Trophoblast cell (in vitro differentiated cells and primary cell): ENCODE results near the gene TNNT2.

Source experiments
- DNase-seq, 2 donors: peaks; one replicate each; pipeline ENCODE4 v3.0.0-alpha.2; 2016
- H2AFZ ChIP-seq: 2 replicates; pipeline ENCODE4 v1.6.1; 2013; ENCODE audit warnings: low read length, moderate library complexity, mild to moderate bottlenecking; ENCODE audit not compliant: insufficient read depth, poor library complexity
- H2AK5ac ChIP-seq: 2 replicates; pipeline ENCODE4 v1.6.1; 2013; ENCODE audit warnings: mild to moderate bottlenecking, low read length
- H2BK120ac ChIP-seq: 2 replicates; pipeline ENCODE4 v1.6.1; 2013; ENCODE audit warnings: low read length, mild to moderate bottlenecking, moderate library complexity; ENCODE audit not compliant: insufficient read depth, poor library complexity
- H2BK12ac ChIP-seq: 2 replicates; pipeline ENCODE4 v1.6.1; 2013; ENCODE audit warnings: mild to moderate bottlenecking, low read length, moderate library complexity
- H2BK5ac ChIP-seq: 2 replicates; pipeline ENCODE4 v1.6.1; 2013; ENCODE audit warnings: low read length, low read depth, moderate library complexity, mild to moderate bottlenecking; ENCODE audit not compliant: poor library complexity
- H3K14ac ChIP-seq: 2 replicates; pipeline ENCODE4 v1.6.1; 2013; ENCODE audit warnings: mild to moderate bottlenecking, low read length
- H3K18ac ChIP-seq: 2 replicates; pipeline ENCODE4 v1.6.1; 2013; ENCODE audit warnings: mild to moderate bottlenecking, low read length
- H3K23ac ChIP-seq: 2 replicates; pipeline ENCODE4 v1.6.1; 2013; ENCODE audit warnings: low read length
- H3K27ac ChIP-seq: 2 replicates; pipeline ENCODE4 v1.5.1; 2013; ENCODE audit warnings: low read depth, mild to moderate bottlenecking, inconsistent platforms, low read length, moderate library complexity
- H3K27me3 ChIP-seq: 2 replicates; pipeline ENCODE4 v1.6.1; 2013; ENCODE audit warnings: inconsistent platforms, mild to moderate bottlenecking, low read length, moderate library complexity; ENCODE audit not compliant: insufficient read depth
- H3K36me3 ChIP-seq, 2 experiments: 1 replicate in 1 of 2; 2 replicates in 1 of 2; pipeline ENCODE4 v1.6.1; 2013; ENCODE audit warnings: low read length in 2 of 2, mild to moderate bottlenecking in 2 of 2, moderate library complexity in 1 of 2; ENCODE audit not compliant: insufficient read depth in 2 of 2, control insufficient read depth in 1 of 2
- H3K4ac ChIP-seq: 2 replicates; pipeline ENCODE4 v1.6.1; 2013; ENCODE audit warnings: low read depth, mild to moderate bottlenecking, low read length, moderate library complexity
- H3K4me1 ChIP-seq, 2 experiments: 1 replicate in 1 of 2; 2 replicates in 1 of 2; pipeline ENCODE4 v1.6.1; 2013; ENCODE audit warnings: low read length in 2 of 2, mild to moderate bottlenecking in 2 of 2, moderate library complexity in 1 of 2; ENCODE audit not compliant: insufficient read depth in 2 of 2, control insufficient read depth in 1 of 2
- H3K4me2 ChIP-seq: 2 replicates; pipeline ENCODE4 v1.6.1; 2013; ENCODE audit warnings: inconsistent platforms, mild to moderate bottlenecking, low read length, moderate library complexity
- H3K4me3 ChIP-seq: 2 replicates; pipeline ENCODE4 v1.5.1; 2013; ENCODE audit warnings: mild to moderate bottlenecking, low read depth, low read length, inconsistent platforms
- H3K79me1 ChIP-seq: one replicate; pipeline ENCODE4 v1.6.1; 2013; ENCODE audit warnings: low read length
- H3K79me2 ChIP-seq: 2 replicates; pipeline ENCODE4 v1.6.1; 2013; ENCODE audit warnings: low read length, mild to moderate bottlenecking; ENCODE audit not compliant: control insufficient read depth, insufficient read depth, poor library complexity
- H3K9ac ChIP-seq: 2 replicates; pipeline ENCODE4 v1.6.1; 2013; ENCODE audit warnings: mild to moderate bottlenecking, low read length
- H3K9me3 ChIP-seq: 2 replicates; pipeline ENCODE4 v1.6.1; 2013; ENCODE audit warnings: low read depth, mild to moderate bottlenecking, control low read depth, inconsistent platforms, low read length; ENCODE audit not compliant: insufficient read depth
- H4K12ac ChIP-seq: 2 replicates; pipeline ENCODE4 v1.6.1; 2013; ENCODE audit warnings: low read depth, mild to moderate bottlenecking, low read length, moderate library complexity
- H4K8ac ChIP-seq: 2 replicates; pipeline ENCODE4 v1.6.1; 2013; ENCODE audit warnings: low read depth, mild to moderate bottlenecking, low read length, moderate library complexity
- H4K91ac ChIP-seq: one replicate; pipeline ENCODE4 v1.6.1; 2013; ENCODE audit warnings: low read depth, mild to moderate bottlenecking, low read length, moderate library complexity
- WGBS: extraction: QIAGEN DNeasy Blood & Tissue Kit; methylation state at CpG from one replicate; pipeline ENCODE4 v1.1.7; 2013; ENCODE audit warnings: missing lambda C conversion rate; ENCODE audit not compliant: insufficient read length, insufficient coverage; ENCODE audit errors: extremely low coverage; 5-methylcytosine and 5-hydroxymethylcytosine counted together

Gene TNNT2

DNA sequence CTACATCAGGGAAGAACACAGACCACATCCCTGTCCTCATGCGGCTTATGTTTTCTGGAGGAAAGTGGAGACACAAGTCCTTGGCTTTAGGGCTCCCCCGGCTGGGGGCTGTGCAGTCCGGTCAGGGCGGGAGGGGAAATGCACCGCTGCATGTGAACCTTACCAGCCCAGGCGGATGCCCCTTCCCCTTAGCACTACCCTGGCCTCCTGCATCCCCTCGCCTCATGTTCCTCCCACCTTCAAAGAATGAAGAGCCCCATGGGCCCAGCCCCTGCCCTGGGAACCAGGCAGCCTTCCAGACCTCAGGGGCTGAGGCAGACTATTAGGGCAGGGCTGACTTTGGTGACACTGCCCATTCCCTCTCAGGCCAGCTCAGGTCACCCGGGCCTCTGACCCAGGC lies 45.5 kb downstream of the TNNT2 start:
- no peaks in the 10 kb centered on the region for H3K27me3 ChIP-seq
- no peak overlapping the region for H3K4ac ChIP-seq
- no peaks in the 10 kb centered on the region for H3K79me1 ChIP-seq
- no peak overlapping the region for H4K91ac ChIP-seq
- no peaks in the 10 kb centered on the region for H3K9me3 ChIP-seq
- no peaks in the 10 kb centered on the region for H3K4me1 ChIP-seq
- H3K4me3 ChIP-seq = no peak overlapping the region
- H2BK12ac ChIP-seq = no peak overlapping the region
- no peak overlapping the region for H3K27ac ChIP-seq
- H3K18ac ChIP-seq = no peak overlapping the region
- no peak overlapping the region for H4K12ac ChIP-seq
- H3K36me3 ChIP-seq = no peaks in the 10 kb centered on the region
- H2AFZ ChIP-seq = no peak overlapping the region
- no peak overlapping the region for H3K23ac ChIP-seq
- H2BK5ac ChIP-seq = no peak overlapping the region
- no peak overlapping the region for H3K9ac ChIP-seq
- no CpG with 5 or more reads among the region's 8 CpGs for WGBS
- no peak overlapping the region for H4K8ac ChIP-seq
- H2BK120ac ChIP-seq = no peak overlapping the region
- no peaks in the 10 kb centered on the region for H3K79me2 ChIP-seq
- H3K4me2 ChIP-seq = no peak overlapping the region
- no peak for DNase-seq
- no peak overlapping the region for H2AK5ac ChIP-seq
- no peak overlapping the region for H3K14ac ChIP-seq

DNA sequence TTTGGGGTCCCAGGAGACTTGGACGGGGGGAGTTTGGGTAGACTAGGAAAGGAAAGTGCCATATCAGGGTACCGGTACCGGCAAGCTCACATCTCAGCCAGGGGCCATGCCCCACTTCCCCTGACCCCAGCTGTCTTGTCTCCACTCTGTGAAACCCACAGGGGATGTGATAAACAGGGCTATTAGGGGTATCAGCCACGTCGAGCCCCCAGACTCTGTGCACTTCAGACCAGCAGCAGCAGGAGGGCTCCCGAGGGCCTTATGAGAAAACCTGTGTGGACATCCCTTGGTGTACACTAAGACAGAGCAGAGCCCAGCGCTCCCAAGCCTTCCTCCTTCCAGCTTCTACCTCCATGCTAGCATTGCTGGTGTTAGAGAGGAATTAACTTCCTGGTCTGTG lies 46.3 kb downstream of the TNNT2 start:
- Histone ChIP-seq H3K4me3 (no peak overlapping the region), H3K23ac (no peak overlapping the region), H3K9me3 (no peaks in the 10 kb centered on the region), H3K18ac (no peak overlapping the region), H3K79me1 (no peaks in the 10 kb centered on the region), H3K9ac (no peak overlapping the region), H2AK5ac (no peak overlapping the region), H2AFZ (no peak overlapping the region), H3K27me3 (no peaks in the 10 kb centered on the region), H3K4me2 (no peak overlapping the region), H3K27ac (no peak overlapping the region), H3K14ac (no peak overlapping the region), H3K36me3 (no peaks in the 10 kb centered on the region), H3K79me2 (no peaks in the 10 kb centered on the region), H2BK120ac (no peak overlapping the region), H3K4ac (no peak overlapping the region), H4K8ac (no peak overlapping the region), H4K91ac (no peak overlapping the region), H3K4me1 (no peaks in the 10 kb centered on the region), H2BK12ac (no peak overlapping the region), H4K12ac (no peak overlapping the region), H2BK5ac (no peak overlapping the region)
- WGBS = no CpG with 5 or more reads among the region's 7 CpGs
- no peak for DNase-seq

- no peaks in the 10 kb centered on the region for H3K4me1 ChIP-seq
- H3K14ac ChIP-seq = no peak overlapping the region
- H2BK12ac ChIP-seq = no peak overlapping the region
- WGBS = no CpG with 5 or more reads among the region's 2 CpGs
- no peaks in the 10 kb centered on the region for H3K79me2 ChIP-seq
- H3K27me3 ChIP-seq = no peaks in the 10 kb centered on the region
- H4K91ac ChIP-seq = no peak overlapping the region
- H3K36me3 ChIP-seq = no peaks in the 10 kb centered on the region
- H3K4ac ChIP-seq = no peak overlapping the region
- no peak overlapping the region for H4K8ac ChIP-seq
- H3K4me3 ChIP-seq = no peak overlapping the region
- H2BK120ac ChIP-seq = no peak overlapping the region
- H3K4me2 ChIP-seq = no peak overlapping the region
- no peaks in the 10 kb centered on the region for H3K9me3 ChIP-seq
- DNase-seq = no peak
- no peak overlapping the region for H2AFZ ChIP-seq
- no peak overlapping the region for H3K27ac ChIP-seq
- no peak overlapping the region for H3K23ac ChIP-seq
- no peak overlapping the region for H3K9ac ChIP-seq
- H3K18ac ChIP-seq = no peak overlapping the region
- H2AK5ac ChIP-seq = no peak overlapping the region
- H2BK5ac ChIP-seq = no peak overlapping the region
- H4K12ac ChIP-seq = no peak overlapping the region
- no peaks in the 10 kb centered on the region for H3K79me1 ChIP-seq
Measured at GRCh38 chr1:201330541-201330940, 46.9 kb downstream of the TNNT2 start.

DNA sequence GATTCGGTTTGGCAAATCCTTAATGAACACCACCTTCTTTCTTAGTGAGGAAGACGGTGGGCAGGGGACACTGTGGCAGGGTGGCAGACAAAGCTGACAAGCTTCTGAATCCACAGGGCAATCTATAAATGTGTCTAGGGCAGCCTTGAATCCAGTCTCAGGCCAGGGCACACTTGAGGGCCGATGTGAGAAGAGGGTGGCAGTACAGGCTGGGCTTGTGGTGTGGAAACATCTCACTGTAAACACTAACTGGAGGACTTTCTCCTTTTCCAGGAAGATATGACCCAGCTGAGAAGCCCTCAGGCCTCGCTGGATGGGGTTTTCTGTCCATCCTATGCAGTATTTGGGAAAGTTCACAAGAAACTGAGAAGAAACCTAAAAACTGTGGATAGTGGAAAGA lies 47.7 kb downstream of the TNNT2 start:
- no peaks in the 10 kb centered on the region for H3K4me1 ChIP-seq
- H3K79me2 ChIP-seq = no peaks in the 10 kb centered on the region
- H3K14ac ChIP-seq = no peak overlapping the region
- no peak overlapping the region for H4K91ac ChIP-seq
- DNase-seq = no peak
- no peak overlapping the region for H3K23ac ChIP-seq
- no peak overlapping the region for H2BK120ac ChIP-seq
- H4K8ac ChIP-seq = no peak overlapping the region
- H3K18ac ChIP-seq = no peak overlapping the region
- no peak overlapping the region for H3K9ac ChIP-seq
- WGBS = no CpG with 5 or more reads among the region's 4 CpGs
- H3K4me2 ChIP-seq = no peak overlapping the region
- H3K79me1 ChIP-seq = no peaks in the 10 kb centered on the region
- no peak overlapping the region for H3K4me3 ChIP-seq
- no peak overlapping the region for H3K27ac ChIP-seq
- H3K9me3 ChIP-seq = no peaks in the 10 kb centered on the region
- no peak overlapping the region for H2AK5ac ChIP-seq
- no peak overlapping the region for H4K12ac ChIP-seq
- H2BK5ac ChIP-seq = no peak overlapping the region
- H3K4ac ChIP-seq = no peak overlapping the region
- H2AFZ ChIP-seq = no peak overlapping the region
- no peaks in the 10 kb centered on the region for H3K27me3 ChIP-seq
- no peaks in the 10 kb centered on the region for H3K36me3 ChIP-seq
- no peak overlapping the region for H2BK12ac ChIP-seq
